Measurements from ENCODE around the gene MBD6. TPM values are rescaled to one million over a fixed set of nuclear protein-coding genes. Genes with fewer than 3 reads are reported as not detected.

The MBD6 gene
- polyA plus RNA-seq, 1 donor (not counting 4 experiments of a cell fraction or from before 2014, with no cell fraction given), result 1.8 TPM

- no peak for DNase-seq (ENCODE audit: low read depth, low spot score)
- dilution Hi-C loops (cut with MboI; ENCODE audit: extremely low pct_ligation_motif_present, low sequenced_read_pairs), result no loop called here
- H3K9me1 ChIP-seq (ENCODE audit: control insufficient read depth, extremely low read depth, insufficient read depth, low read length), result no peaks in the 10 kb centered on the region
- no peak for FAIRE-seq
- no peak overlapping the region for H3K27ac ChIP-seq (ENCODE audit: control insufficient read depth, insufficient read depth, low read length)
- no peak overlapping the region for H2AFZ ChIP-seq (ENCODE audit: control insufficient read depth, low read length)
- no peaks in the 10 kb centered on the region for H4K20me1 ChIP-seq (ENCODE audit: control insufficient read depth, extremely low read depth, insufficient read depth, low read length)
- H3K36me3 ChIP-seq (ENCODE audit: control insufficient read depth in 2 of 2, extremely low read depth in 1 of 2, insufficient read depth in 2 of 2, low read length in 2 of 2), result peaks cover 41 to 50% of the 10 kb centered on the region in 2 experiments
- TF ChIP-seq CTCF (optimal IDR thresholded peaks at IDR 0.05 in 1 of 3, IDR thresholded peaks at IDR 0.05 in 1 of 3, conservative IDR thresholded peaks at IDR 0.05 in 1 of 3; ENCODE audit: extremely low read depth in 1 of 3, insufficient read depth in 2 of 3, low read length in 3 of 3) (no peak), EZH2 (IDR thresholded peaks at IDR 0.05; ENCODE audit: low read length) (no peak)
- no peaks in the 10 kb centered on the region for H3K27me3 ChIP-seq (ENCODE audit: control insufficient read depth, extremely low read depth, insufficient read depth, low read length)
- no peaks in the 10 kb centered on the region for H3K79me2 ChIP-seq (ENCODE audit: control insufficient read depth, insufficient read depth, low read length)
- H3K4me1 ChIP-seq (ENCODE audit: control insufficient read depth, extremely low read depth, insufficient read depth, low read length), result no peaks in the 10 kb centered on the region
- H3K9me3 ChIP-seq (ENCODE audit: control insufficient read depth, low read depth, low read length), result no peaks in the 10 kb centered on the region
- no peak overlapping the region for H3K4me2 ChIP-seq (ENCODE audit: control insufficient read depth, extremely low read depth, insufficient read depth, low read depth, low read length)
- H3K4me3 ChIP-seq (ENCODE audit: control insufficient read depth in 2 of 3, extremely low read depth in 1 of 3, insufficient read depth in 2 of 3, low read depth in 1 of 3, low read length in 3 of 3), result no peak overlapping the region
- no peak overlapping the region for H3K9ac ChIP-seq (ENCODE audit: control insufficient read depth, extremely low read depth, insufficient read depth, low read length)
Observed at GRCh38 chr12:57536597-57536942, 13.9 kb downstream of the MBD6 start.

GRCh38 chr12:57539134-57539768 is 16.6 kb downstream of the MBD6 start:
- H3K79me2 ChIP-seq (ENCODE audit: control insufficient read depth, insufficient read depth, low read length), result peaks cover 10% of the 10 kb centered on the region
- no peak overlapping the region for H3K27ac ChIP-seq (ENCODE audit: control insufficient read depth, insufficient read depth, low read length)
- H3K4me3 ChIP-seq (ENCODE audit: control insufficient read depth in 2 of 3, extremely low read depth in 1 of 3, insufficient read depth in 2 of 3, low read depth in 1 of 3, low read length in 3 of 3), result no peak overlapping the region
- no peaks in the 10 kb centered on the region for H3K9me1 ChIP-seq (ENCODE audit: control insufficient read depth, extremely low read depth, insufficient read depth, low read length)
- no peak for FAIRE-seq
- no peaks in the 10 kb centered on the region for H3K9me3 ChIP-seq (ENCODE audit: control insufficient read depth, low read depth, low read length)
- no peak overlapping the region for H3K4me2 ChIP-seq (ENCODE audit: control insufficient read depth, extremely low read depth, insufficient read depth, low read depth, low read length)
- no peak overlapping the region for H2AFZ ChIP-seq (ENCODE audit: control insufficient read depth, low read length)
- H3K9ac ChIP-seq (ENCODE audit: control insufficient read depth, extremely low read depth, insufficient read depth, low read length), result no peak overlapping the region
- TF ChIP-seq EZH2 (IDR thresholded peaks at IDR 0.05; ENCODE audit: low read length) (no peak), CTCF (optimal IDR thresholded peaks at IDR 0.05 in 1 of 3, IDR thresholded peaks at IDR 0.05 in 1 of 3, conservative IDR thresholded peaks at IDR 0.05 in 1 of 3; ENCODE audit: extremely low read depth in 1 of 3, insufficient read depth in 2 of 3, low read length in 3 of 3) (no peak)
- no peaks in the 10 kb centered on the region for H3K4me1 ChIP-seq (ENCODE audit: control insufficient read depth, extremely low read depth, insufficient read depth, low read length)
- H3K27me3 ChIP-seq (ENCODE audit: control insufficient read depth, extremely low read depth, insufficient read depth, low read length), result no peaks in the 10 kb centered on the region
- peaks cover 22 to 38% of the 10 kb centered on the region in 2 experiments for H3K36me3 ChIP-seq (ENCODE audit: control insufficient read depth in 2 of 2, extremely low read depth in 1 of 2, insufficient read depth in 2 of 2, low read length in 2 of 2)
- peaks cover 4% of the 10 kb centered on the region for H4K20me1 ChIP-seq (ENCODE audit: control insufficient read depth, extremely low read depth, insufficient read depth, low read length)
- DNase-seq (ENCODE audit: low read depth, low spot score), result no peak
- dilution Hi-C loops (cut with MboI; ENCODE audit: extremely low pct_ligation_motif_present, low sequenced_read_pairs), result no loop called here

Data from keratinocyte (primary cell).